Activated T-helper 1 cell treated with anti-CD3 and anti-CD28 coated beads, Interleukin-2, amount 50 U/mL, for 16 hours (primary cell): Measurements from ENCODE around the gene ARL17A.
"Not testable (repeated sequence)": the region's sequence is repeated elsewhere in the genome, so short reads cannot be mapped to it uniquely, and the experiment has no call there.

Experiments used
- DNase-seq, 2 donors: peaks; one replicate each; pipeline ENCODE4 v3.0.0-alpha.2; 2020; ENCODE audit warnings: low read depth in 1 of 2, low spot score in 1 of 2

ARL17A gene

DNA sequence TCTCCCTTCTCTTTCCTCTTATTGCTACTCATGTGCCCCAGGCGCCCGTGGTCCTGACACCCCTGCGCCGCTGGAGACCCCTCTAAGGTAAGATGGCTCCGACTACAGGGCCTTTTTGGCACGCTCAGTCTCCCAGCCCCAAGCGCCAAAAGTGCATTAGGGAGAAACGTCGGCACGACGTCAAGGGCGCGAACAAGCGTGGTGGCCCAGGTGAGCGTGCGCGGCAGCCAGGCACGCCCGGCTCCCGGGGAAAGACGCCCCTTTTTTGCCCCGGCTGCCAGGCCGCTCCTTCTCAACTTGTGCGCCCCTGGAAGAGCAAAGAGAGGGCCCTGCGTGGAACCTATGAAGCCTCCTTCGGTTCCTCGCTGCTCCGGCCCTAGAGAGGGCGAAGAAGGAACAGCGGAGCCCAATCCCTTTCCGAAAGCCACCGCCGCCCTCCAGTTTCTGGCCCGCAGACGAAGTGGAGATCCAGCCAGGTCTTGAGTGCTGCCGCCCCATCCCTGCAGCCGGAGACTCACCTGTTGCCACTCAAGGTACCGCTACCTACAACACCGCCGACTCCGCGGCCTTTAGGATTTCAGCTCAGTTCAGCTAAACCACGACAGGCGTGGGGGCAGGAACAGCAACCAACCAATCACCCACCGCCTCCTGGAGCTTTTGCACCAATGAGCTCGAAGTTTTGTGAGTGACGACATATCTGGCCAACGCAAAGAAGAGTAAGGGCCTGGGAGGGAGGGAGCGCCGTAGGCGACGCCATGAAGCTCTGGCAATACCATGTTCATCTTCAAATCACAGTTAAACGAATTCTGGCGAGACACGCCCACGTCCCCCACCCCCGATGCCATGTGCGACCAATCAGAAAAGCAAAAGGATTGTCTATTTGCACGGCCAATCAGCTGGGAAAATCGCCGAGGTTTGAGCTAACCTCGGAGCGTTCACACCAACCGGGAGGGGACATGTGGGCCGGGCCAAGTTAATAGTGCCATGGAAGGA is at the start of gene ARL17A:
ARL17A (minus strand) TSS at position 609 of the 993 bp plus-strand sequence. CDS start 3,369 bp downstream, outside the sequence.
- DNase-seq: peak; percentile 49 to 54

- not testable (repeated sequence) for DNase-seq
These were observed 49.4 kb upstream of the ARL17A start for GRCh38 chr17:46628753-46629436.

GRCh38 chr17:46627452-46627851 is 48.0 kb upstream of the ARL17A start:
- not testable (repeated sequence) for DNase-seq

DNA sequence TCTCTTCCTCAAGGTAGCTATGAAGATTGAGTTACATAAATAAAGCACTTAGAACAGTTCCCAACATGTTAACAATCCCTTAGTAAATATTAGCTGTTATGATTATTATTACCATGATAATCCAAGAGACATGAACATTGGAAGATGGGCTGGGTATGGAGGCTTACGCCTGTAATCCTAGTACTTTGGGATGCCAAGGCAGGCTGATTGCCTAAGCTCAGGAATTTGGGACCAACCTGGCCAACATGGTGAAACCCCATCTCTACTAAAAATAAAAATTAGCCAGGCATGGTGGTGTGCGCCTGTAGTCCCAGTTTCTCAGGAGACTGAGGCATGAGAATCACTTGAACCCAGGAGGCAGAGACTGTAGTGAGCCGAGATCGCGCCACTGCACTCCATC is 45.2 kb upstream of the ARL17A start:
- DNase-seq: not testable (repeated sequence)

DNA sequence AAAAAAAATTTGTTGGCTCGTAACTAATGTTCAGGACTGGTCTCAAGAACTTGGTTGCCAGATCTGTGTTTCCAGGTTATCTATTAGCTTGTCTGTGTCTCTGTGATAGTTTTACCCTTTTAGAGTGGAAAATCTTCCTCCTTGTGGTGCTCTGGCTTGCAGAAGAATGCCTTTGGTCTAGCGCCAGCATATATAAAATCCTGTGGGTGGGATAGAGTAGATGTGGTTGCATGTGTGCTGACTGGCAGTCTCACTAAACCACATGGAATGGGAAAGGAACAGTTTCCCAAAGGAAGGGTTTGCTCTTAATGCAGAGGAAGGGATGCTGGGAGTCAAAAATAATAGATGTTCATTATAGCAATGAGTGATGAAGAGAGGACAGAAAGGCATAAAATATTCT is 44.3 kb upstream of the ARL17A start:
- DNase-seq: not testable (repeated sequence)

DNA sequence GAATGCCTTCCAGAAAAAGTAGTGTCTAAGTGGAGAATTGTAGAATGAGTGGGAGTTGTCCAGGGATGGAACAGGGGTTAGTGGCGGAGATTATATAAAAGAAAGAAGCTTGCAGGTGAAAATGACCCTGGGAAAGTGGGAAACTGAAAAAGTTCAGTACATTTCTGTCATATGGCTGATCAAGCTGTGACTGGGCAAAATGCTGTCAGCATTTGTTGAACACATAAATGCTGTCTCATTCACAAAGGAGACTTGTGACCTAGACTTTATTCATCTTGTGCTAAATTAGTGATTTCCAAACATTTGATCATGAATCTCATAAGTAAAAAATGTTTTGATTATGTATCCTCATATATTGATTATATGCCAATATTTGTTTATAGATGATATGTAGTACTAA is 39.5 kb upstream of the ARL17A start:
- not testable (repeated sequence) for DNase-seq

- DNase-seq: not testable (repeated sequence)
These were observed 37.6 kb upstream of the ARL17A start for GRCh38 chr17:46617121-46617520.

- DNase-seq: not testable (repeated sequence)
These were observed 34.4 kb upstream of the ARL17A start for GRCh38 chr17:46613876-46614275.

GRCh38 chr17:46611304-46611703 is 31.8 kb upstream of the ARL17A start:
- DNase-seq: not testable (repeated sequence)

GRCh38 chr17:46603125-46603524 is 23.6 kb upstream of the ARL17A start:
- DNase-seq: not testable (repeated sequence)

- DNase-seq: not testable (repeated sequence)
These were observed 21.3 kb upstream of the ARL17A start for GRCh38 chr17:46600767-46601166.

- DNase-seq: not testable (repeated sequence)
These were observed 18.9 kb upstream of the ARL17A start for GRCh38 chr17:46598344-46598931.

DNA sequence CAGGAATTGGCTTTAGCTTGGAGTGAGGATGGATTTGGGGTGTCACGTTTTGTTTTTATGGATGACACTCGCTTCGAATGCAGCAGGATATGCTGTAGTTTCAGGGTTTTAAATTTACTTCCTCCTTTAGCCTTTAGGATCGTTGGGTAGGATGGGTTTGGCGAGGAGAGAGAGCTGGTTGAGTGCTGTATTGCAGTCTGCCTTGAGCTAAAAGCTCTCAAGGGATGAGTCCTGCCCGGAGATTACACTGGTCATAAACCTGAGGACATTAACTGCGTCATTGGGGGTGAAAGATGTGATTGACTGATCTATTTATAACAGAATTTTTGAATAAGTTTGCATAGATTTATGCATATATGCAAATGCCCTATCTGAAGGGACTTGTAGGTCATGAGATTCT is 11.8 kb upstream of the ARL17A start:
- DNase-seq: not testable (repeated sequence)

GRCh38 chr17:46590157-46591146 is 11.0 kb upstream of the ARL17A start, which contains the start of gene NSF:
Gene NSF (plus strand): TSS chr17:46590669. CDS start chr17:46590776, 107 bp downstream.
- not testable (repeated sequence) for DNase-seq

- not testable (repeated sequence) for DNase-seq
These were observed 6.0 kb upstream of the ARL17A start for GRCh38 chr17:46585444-46585843.

- not testable (repeated sequence) for DNase-seq
These were observed 591 bp upstream of the ARL17A start for GRCh38 chr17:46580082-46580481.

GRCh38 chr17:46571796-46572195 is 7.7 kb downstream of the ARL17A start:
- DNase-seq: not testable (repeated sequence)

DNA sequence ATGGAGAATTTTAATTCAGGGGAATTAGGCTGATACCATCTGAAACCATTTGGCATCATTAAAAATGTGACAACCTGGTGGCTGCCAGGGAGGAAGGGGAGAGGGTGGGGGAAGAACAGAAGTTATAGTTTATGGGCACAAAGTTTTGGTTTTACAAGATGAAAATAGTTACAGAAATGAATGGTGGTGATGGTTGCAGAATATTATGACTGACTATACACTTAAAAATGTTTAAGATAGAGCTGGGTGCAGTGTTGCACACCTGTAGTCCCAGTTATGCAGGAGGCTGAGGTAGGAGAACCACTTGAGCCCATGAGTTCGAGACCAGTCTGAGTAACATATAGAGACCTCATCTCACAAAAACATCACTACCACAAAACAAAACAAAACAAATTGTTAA is 12.5 kb downstream of the ARL17A start:
- not testable (repeated sequence) for DNase-seq

- DNase-seq: not testable (repeated sequence)
These were observed 13.2 kb downstream of the ARL17A start for GRCh38 chr17:46566284-46566683.

- DNase-seq: not testable (repeated sequence)
These were observed 19.4 kb downstream of the ARL17A start for GRCh38 chr17:46560048-46560447.
